Erythroblast (primary cell): ENCODE data around the gene PLPP3.

Experiments
- GATA1 ChIP-seq: IDR thresholded peaks from 2 replicates; pipeline ENCODE4 v1.6.1; 2011; ENCODE audit warnings: low read depth, mild to moderate bottlenecking, control low read depth, low read length, moderate library complexity
- POLR2A ChIP-seq: IDR thresholded peaks from 2 replicates; pipeline ENCODE4 v1.6.1; 2011; ENCODE audit warnings: mild to moderate bottlenecking, low read length

DNA sequence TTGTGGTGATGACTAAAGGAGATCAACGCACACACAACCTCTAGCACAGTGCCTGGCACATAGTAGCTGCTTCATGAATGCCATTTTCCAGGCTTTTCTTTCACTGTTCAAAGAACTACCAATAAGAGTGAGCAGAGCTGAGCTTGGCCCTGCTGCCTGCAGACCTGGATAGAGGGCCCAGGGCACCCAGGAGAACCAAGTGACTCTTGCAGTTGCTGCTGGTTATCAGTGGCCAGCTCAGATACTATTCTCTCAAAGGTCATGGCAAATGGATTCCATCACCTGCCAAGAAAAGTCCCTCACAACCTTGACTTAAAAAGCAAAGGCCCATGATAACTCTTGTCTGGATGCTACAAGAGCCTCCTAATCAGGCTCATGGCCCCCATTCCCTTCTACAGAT is 41.7 kb downstream of the PLPP3 start:
- TF ChIP-seq POLR2A (no peak), GATA1 (no peak)
